HUES6 (cell line): ENCODE data around the gene FAM13B.

ENCODE experiments used
- H3K27ac ChIP-seq: 2 replicates; pipeline ENCODE4 v1.7.0; 2013; ENCODE audit warnings: low read depth, mild to moderate bottlenecking, low read length, inconsistent platforms
- H3K27me3 ChIP-seq: 2 replicates; pipeline ENCODE4 v1.6.1; 2013; ENCODE audit warnings: low read length; ENCODE audit not compliant: control insufficient read depth, insufficient read depth
- H3K36me3 ChIP-seq: 2 replicates; pipeline ENCODE4 v1.6.1; 2013; ENCODE audit warnings: low read length; ENCODE audit not compliant: control insufficient read depth, insufficient read depth
- H3K4me1 ChIP-seq: 2 replicates; pipeline ENCODE4 v1.6.1; 2013; ENCODE audit warnings: low read length; ENCODE audit not compliant: control insufficient read depth, insufficient read depth
- H3K4me3 ChIP-seq: 2 replicates; pipeline ENCODE4 v1.5.1; 2013; ENCODE audit warnings: low read depth, low read length
- H3K9ac ChIP-seq: one replicate; pipeline ENCODE4 v1.6.1; 2013; ENCODE audit warnings: mild to moderate bottlenecking, low read length
- H3K9me3 ChIP-seq: 2 replicates; pipeline ENCODE4 v1.6.1; 2013; ENCODE audit warnings: low read depth, low read length; ENCODE audit not compliant: control insufficient read depth, insufficient read depth

The FAM13B gene

GRCh38 chr5:137894586-137894985 lies 138.3 kb downstream of the FAM13B start:
- H3K27ac ChIP-seq, result no peak overlapping the region
- no peak overlapping the region for H3K9ac ChIP-seq

GRCh38 chr5:137891849-137892248 lies 141.0 kb downstream of the FAM13B start:
- Histone ChIP-seq H3K9ac (no peak overlapping the region), H3K4me1 (peaks cover 12% of the 10 kb centered on the region), H3K27me3 (no peaks in the 10 kb centered on the region), H3K27ac (no peak overlapping the region), H3K36me3 (no peaks in the 10 kb centered on the region), H3K4me3 (no peak overlapping the region), H3K9me3 (no peaks in the 10 kb centered on the region)

More at GRCh38 chr5:137894586-137894985, 138.3 kb downstream of the FAM13B start:
- Histone ChIP-seq H3K4me1 (peaks cover 7% of the 10 kb centered on the region; the same call in 1 of the 2 replicates), H3K4me3 (no peak overlapping the region), H3K36me3 (no peaks in the 10 kb centered on the region), H3K27me3 (no peaks in the 10 kb centered on the region), H3K9me3 (no peaks in the 10 kb centered on the region)

- no peak overlapping the region for H3K27ac ChIP-seq
- H3K27me3 ChIP-seq, result no peaks in the 10 kb centered on the region
- H3K9ac ChIP-seq, result no peak overlapping the region
- H3K36me3 ChIP-seq, result no peaks in the 10 kb centered on the region
- H3K9me3 ChIP-seq, result no peaks in the 10 kb centered on the region
- no peak overlapping the region for H3K4me3 ChIP-seq
- H3K4me1 ChIP-seq, result peaks cover 12% of the 10 kb centered on the region
Observed at GRCh38 chr5:137890845-137891244, 142.0 kb downstream of the FAM13B start.

GRCh38 chr5:137888863-137889759 lies 143.8 kb downstream of the FAM13B start, which contains the start of gene PKD2L2:
PKD2L2 (plus strand) TSS chr5:137889457; CDS start chr5:137889492, 35 bp downstream.
- Histone ChIP-seq H3K27me3 (no peaks in the 10 kb centered on the region), H3K27ac (peak within 1 kb of the TSS; percentile 12; the same call in 1 of the 2 replicates), H3K4me3 (peak within 1 kb of the TSS; percentile 58), H3K9ac (peak within 1 kb of the TSS; percentile 54), H3K36me3 (no peaks in the 10 kb centered on the region), H3K4me1 (peaks cover 12% of the 10 kb centered on the region), H3K9me3 (no peaks in the 10 kb centered on the region)

GRCh38 chr5:137888466-137888862 lies 144.4 kb downstream of the FAM13B start:
- Histone ChIP-seq H3K27ac (peak overlapping the region; percentile 12; the same call in 1 of the 2 replicates), H3K36me3 (no peaks in the 10 kb centered on the region), H3K9ac (peak overlapping the region; percentile 54), H3K4me1 (peaks cover 12% of the 10 kb centered on the region), H3K4me3 (peak overlapping the region; percentile 58), H3K27me3 (no peaks in the 10 kb centered on the region), H3K9me3 (no peaks in the 10 kb centered on the region)
